Upper lobe of left lung (tissue), 4 donors: Measurements from ENCODE around the gene PITX1.

Experiments used
- CTCF ChIP-seq, 6 experiments: fragments of 450-650 bp in 4 of 6; fragments of 200-600 bp in 2 of 6; sonication (generic) in 2 of 6; IDR thresholded peaks; one replicate each; pipeline ENCODE4 v1.5.1; 2016 to 2019; ENCODE audit warnings: antibody characterized with exemption in 6 of 6
- EP300 ChIP-seq, 4 donors: sonication (generic); formaldehyde crosslinking; IDR thresholded peaks; one replicate each; pipeline ENCODE4 v1.5.1; 2017; ENCODE audit warnings: antibody characterized with exemption in 4 of 4, control low read depth in 2 of 4

GRCh38 chr5:135032999-135033861, 798 bp downstream of the PITX1 start:
- TF ChIP-seq CTCF (IDR thresholded peaks at IDR 0.05) (no peak), EP300 (IDR thresholded peaks at IDR 0.05) (no peak)
